NK-92 treated with Interleukin-12 subunit alpha and Interleukin-12 subunit beta, amount 100 ng/mL, for 24 hours (cell line): ENCODE results near the gene FYN.

Source experiments
- DNase-seq: peaks from one replicate; lab custom pipeline; 2025; lab: John Stamatoyannopoulos, UW

Gene FYN

DNA sequence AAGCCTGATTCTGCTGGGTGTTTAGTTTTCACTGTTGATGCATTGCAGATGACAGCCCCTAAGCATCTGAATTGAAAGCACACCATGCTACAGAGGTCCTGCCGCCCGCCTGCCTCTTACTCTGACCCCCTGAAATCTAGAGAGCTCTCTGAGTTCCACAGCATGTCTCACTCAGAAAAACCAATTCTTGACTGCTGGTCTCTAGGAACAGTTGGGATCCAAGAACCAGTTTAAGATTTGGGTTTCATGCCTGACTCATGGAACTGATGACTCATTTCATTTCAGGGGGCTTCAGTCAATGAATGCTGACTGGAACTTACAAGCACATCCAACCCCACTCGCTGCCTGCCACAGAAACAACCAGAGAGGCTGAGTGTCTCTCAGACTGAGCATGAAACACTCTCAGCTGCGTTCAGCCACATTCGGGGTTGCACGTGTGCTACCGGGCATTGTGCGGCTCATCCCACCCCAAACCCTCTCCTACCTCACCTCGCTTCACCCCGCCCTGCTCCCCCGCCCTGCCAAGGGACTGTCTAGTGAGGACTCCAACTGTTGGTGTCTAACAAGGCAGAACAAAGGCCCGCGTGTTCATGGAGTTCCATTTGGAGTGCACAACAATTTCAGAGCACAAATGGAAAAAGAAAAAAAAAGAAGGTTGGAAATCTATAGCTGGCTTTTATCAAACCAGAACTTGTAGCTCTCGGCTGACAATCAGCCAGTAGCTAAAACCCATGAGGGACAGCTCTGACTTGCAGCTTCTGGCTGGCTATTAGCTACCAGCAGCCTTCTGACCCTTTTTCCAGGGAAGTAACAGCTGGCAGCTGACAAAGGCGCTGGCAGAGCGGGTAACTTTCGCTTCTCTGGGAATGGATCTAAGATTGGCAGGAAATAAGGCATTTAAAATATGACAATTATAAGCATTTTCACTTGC is 247.5 kb downstream of the FYN start:
- no peak for DNase-seq

DNA sequence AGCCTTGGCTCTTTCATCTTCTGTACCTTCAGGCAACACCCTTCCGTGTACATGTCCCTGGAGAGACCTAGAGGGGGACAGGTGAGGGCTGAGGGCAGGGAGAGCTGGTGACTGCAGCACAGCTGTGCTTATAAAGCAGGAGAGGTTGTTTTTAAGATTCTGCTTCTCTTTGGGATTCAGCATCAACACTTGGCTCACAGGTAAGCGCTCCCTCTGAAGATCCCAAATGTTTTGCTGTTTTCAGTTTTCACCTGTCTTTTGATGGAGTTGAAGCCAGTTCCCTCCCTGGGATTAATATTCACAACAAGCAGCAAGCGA is 248.2 kb downstream of the FYN start:
- no peak for DNase-seq

DNA sequence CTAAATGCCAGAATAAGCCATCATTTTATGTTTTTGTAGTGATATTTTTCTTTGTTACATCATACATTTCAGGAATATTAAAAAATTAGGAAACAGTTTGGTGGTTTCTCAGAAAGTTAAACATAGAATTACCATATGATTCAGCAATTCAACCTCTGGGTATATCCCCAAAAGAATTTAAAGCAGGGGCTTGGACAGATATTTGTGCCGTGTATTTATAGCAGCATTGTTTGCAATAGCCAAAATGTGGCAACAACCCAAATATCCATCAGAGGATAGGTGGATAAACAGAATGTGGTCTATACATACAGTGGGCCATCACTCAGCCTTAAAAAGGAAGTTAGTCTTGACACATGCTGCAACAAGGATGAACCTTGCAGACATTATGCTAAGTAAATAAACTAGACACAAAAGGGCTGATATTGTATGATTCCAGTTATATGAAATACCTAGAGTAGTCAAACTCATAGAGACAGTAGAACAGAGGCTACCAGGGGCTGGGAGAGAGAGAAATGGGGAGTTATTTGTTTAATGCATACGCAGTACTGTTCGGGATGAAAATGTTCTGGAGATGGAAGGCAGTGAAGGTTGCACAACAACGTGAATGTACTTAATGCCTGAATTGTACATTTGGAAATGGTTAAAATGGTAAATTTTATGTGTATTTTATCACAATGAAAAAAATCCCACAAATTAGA is 248.7 kb downstream of the FYN start:
- no peak for DNase-seq

DNA sequence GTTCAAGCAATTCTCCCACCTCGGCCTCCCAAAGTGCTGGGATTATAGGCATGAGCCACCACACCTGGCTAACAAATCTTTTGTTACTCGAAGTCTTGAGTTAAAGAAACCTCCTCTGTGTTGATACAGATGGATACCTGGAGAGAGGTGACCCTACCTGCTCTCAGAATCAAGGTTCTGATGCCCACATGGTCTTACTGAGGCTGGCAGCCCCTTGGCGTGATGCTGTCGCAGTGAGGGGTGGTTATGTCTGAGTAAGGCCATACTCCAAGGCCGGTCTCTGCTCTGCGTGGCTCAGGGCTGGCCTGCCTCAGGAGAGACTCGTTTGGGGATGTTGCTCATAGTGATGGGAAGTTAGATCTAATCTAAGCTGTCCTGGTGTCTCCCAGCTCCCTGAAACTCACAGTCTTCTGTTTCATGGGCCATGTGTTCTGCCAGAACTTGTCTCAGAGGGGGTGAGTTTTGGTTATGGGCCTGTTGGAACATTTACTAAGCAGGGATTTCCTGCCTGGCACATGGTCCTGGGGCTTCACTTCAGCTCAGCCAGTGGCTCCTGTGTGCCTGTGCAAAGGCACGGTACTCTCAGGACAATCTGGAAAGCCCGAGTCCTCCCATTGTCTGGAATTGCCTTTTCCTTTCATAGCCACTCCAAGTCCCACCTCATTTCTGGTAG is 250.1 kb downstream of the FYN start:
- DNase-seq: no peak

DNA sequence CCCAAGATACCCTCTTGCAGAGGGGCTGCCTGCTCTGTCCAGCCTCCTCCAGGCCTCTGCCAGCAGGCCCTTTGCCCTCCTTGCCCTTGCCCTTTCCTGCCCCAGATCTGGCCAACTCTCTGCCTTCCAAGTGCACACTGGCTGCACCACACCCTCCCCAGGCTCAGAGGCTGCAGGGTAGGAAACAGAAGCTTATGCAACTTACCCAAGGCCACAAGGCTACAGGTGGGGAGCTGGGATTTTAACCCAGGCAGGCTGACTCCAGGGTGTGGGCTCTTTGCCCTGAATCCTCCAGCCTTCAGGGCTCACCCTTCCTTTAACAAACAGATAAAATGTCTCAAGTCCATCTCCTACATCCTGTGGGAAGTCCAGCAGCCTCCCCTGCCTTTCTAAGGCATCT is 253.1 kb downstream of the FYN start:
- DNase-seq: no peak

DNA sequence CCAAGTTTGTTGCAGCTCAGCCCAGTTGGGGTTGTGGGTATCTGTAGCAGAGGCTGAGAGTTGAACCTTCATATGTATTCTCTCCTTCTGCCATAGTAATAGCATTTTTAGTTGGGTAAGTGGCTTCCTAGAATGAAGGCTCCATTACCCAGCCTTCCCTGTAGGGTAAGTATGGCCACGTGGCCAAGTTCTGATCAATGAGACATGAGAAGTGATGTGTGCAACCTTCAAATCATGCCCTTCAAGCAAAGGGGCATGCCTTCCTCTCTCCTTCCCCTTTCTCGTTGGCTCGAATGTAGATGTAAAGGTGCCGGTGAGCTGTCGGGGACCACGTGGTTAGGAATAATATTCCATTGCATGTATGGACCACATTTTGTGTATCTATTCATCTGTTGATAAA is 254.8 kb downstream of the FYN start:
- DNase-seq: no peak

DNA sequence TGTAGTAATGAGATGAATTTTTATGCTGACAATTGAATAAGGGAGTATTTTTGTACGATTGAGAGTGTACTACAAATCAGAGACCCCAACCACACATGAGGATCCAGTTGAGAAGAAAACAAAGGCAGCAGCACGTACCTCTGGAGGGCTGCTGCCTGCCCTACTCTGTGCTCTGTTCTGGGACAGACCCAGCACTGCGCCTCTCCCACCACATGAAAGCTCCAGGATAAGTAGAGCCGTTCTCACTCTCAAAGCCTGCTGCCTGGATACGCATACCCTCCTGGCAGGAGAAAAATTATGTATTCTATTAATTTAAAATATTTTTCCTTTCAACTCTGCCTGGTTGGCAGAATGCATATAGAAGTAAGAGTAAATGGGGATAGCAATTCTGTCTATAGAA is 256.1 kb downstream of the FYN start:
- no peak for DNase-seq

DNA sequence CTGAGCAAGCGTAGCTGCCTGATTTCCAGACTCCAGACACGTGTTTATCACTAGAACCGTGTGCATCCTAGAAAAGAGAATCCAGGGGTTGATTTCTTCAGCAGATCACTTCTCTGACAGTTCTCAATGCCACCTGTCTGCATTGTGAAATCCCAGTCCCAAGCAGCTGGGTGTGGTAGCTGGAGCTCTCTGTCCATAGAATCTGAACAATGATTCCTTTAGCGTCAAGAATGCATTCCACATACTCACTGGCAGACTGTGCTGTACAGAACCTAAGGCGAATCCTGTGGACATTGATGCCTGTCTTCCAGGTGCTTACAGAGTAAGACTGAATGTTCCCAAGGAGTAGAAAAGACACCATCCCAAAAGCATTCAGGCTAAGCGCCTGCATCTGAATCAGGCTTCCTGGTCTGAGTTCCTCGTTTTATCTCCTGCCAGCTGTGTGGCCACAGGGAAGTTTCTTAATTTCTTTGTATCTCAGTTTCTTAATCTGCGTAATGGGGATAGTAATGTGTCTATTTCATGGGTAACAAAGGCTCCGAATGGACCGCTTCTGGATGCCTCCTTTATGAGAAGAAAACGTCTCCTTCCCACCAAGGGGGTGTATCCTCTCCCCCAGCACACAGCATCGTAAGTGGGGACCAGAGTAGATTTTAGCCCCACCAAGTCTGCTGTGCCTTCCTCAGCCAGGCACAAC is 257.2 kb downstream of the FYN start:
- DNase-seq: no peak

DNA sequence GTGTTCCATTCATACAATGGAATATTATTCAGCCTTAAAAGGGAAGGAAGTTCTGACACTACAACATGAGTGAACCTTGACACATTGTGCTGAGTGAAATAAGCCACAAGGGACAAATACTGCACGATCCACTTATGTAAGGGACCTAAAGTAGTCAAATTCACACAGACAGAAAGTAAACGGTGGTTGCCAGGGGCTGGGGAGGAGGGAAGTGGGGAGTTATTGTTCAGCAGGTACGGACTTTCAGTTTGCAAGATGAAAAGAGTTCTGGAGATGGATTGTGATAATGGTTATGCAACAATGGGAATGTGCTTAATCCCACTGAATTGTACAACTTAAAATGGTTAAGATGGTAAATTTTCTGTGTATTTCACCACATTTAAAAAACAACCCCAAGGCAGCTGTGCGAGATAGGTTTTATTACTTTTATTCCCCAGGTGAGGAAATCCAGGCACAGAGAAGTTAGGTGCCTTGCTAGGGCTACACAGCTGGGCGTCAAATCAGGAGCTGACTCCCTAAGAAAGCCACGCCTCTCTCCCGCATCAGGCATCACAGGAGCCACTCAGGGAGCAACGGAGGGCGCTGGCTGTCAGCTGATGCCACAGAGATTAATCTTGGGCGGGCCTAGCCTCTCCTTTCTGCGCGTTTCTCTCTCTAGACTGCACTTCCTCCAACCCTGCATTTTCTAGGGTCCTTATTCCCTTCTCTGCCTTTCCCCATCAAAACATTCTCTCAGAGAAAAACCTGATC is 258.2 kb downstream of the FYN start:
- no peak for DNase-seq

DNA sequence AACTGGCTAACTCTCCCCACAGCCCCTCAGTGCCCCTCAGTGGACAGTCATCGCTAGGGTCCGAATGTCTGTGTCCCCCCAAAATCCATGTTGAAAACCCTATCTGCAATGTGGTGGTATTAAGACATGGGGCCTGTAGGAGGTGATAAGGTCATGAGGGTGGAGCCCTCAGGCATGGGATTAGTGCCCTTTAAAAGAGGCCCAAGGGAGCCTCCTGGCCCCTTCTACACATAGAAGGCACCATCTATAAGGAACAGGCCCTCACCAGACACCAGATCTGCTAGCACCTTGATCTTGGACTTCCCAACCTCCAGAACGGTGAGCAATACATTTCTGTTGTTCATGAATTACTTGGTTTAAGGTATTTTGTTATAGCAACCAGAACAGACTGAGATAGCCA is 260.9 kb downstream of the FYN start:
- DNase-seq: no peak

DNA sequence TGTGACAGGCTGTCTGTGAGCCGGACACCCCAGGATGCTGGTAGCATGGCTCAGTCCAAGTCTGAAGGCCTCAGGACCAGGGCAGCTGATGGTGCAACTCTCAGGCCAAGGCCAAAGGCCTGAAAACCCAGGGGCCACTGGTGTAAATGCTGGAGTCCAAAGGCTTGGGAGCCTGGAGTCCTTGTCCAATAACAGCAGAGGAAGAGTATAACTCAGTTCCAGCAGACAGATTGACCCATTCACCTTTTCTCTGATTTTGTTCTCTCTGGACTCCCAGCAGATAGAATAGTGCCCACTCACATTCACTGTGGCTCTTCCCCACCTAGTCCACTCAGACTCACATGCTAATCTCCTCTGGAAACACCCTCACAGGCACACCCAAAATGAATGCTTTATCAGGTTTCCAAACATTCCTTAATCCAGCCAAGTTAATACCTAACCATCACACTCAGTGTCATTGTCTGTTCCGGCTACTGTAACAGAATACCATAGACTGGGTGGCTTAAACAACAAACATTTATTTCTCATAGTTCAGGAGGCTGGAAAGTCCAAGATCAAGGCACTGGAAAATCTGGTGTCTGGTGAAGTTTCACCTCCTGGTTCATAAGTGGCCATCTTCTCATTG is 262.6 kb downstream of the FYN start:
- DNase-seq: no peak
